Measurements from ENCODE around the gene SCAP. TPM values are rescaled to one million over a fixed set of nuclear protein-coding genes. Genes with fewer than 3 reads are reported as not detected.

Gene SCAP
- total RNA-seq, 1 experiment from 2014 or later = 67.6 TPM

GRCh38 chr3:47399016-47399415, 76.7 kb downstream of the SCAP start:
- BruUV-seq (replicated peaks) = no TSS peak
- no peak overlapping the region for H3K9ac ChIP-seq (ENCODE audit: low read length)
- ChIA-PET POLR2A (interaction anchor here (1.3 kb wide), 1 partner anchor 18 kb away, joined by 3 read pairs; the partner anchor contains the start of gene PTPN23), CTCF (no interaction called here), RAD21 (ENCODE audit: low non-redundant PET in 1 of 2, low total read pairs in 2 of 2, uncharacterized antibody in 2 of 2, unreplicated experiment in 2 of 2) (no interaction called here)
- peaks cover 8 to 12% of the 10 kb centered on the region in 2 experiments; a peak in 3 of 4 replicates for H3K4me1 ChIP-seq (ENCODE audit: control insufficient read depth in 1 of 2, insufficient read depth in 2 of 2, low read length in 2 of 2)
- TF ChIP-seq ATF3 (IDR thresholded peaks at IDR 0.05) (no peak), EZH2phosphoT487 (IDR thresholded peaks at IDR 0.05; ENCODE audit: borderline replicate concordance) (no peak), ZBTB33 (IDR thresholded peaks at IDR 0.05; ENCODE audit: extremely low read depth, insufficient replicate concordance, low read length) (no peak), ELF1 (IDR thresholded peaks at IDR 0.05; ENCODE audit: borderline replicate concordance, low read depth) (no peak), SP1 (IDR thresholded peaks at IDR 0.05; ENCODE audit: low read depth) (no peak), POLR2A (IDR thresholded peaks at IDR 0.05; ENCODE audit: borderline replicate concordance, extremely low read depth, insufficient read depth, insufficient read length) (no peak), ZFX (IDR thresholded peaks at IDR 0.05) (no peak), EGR1 (IDR thresholded peaks at IDR 0.05; ENCODE audit: low read depth) (no peak), CTCF (IDR thresholded peaks at IDR 0.05 in 2 of 3, conservative IDR thresholded peaks at IDR 0.05 in 1 of 3; ENCODE audit: borderline replicate concordance in 1 of 3, insufficient read depth in 1 of 3, low read depth in 2 of 3, low read length in 2 of 3) (no peak), YY1 (IDR thresholded peaks at IDR 0.05; ENCODE audit: extremely low read depth, insufficient replicate concordance, low read depth, low read length) (no peak), EZH2 (IDR thresholded peaks at IDR 0.05) (no peak), JUND (IDR thresholded peaks at IDR 0.05) (no peak), CBX3 (IDR thresholded peaks at IDR 0.05; ENCODE audit: low read depth) (no peak)
- H4K20me1 ChIP-seq (ENCODE audit: insufficient read depth) = peaks cover 9% of the 10 kb centered on the region; the same call in 1 of the 2 replicates
- peaks cover 0 to 3% of the 10 kb centered on the region in 2 experiments; a peak in 2 of 4 replicates for H3K36me3 ChIP-seq (ENCODE audit: control insufficient read depth in 1 of 2, insufficient read depth in 2 of 2, low read length in 2 of 2)
- no peaks in the 10 kb centered on the region for H3K27me3 ChIP-seq (ENCODE audit: insufficient read depth, low read length)
- H3K9me2 ChIP-seq (ENCODE audit: insufficient read depth) = no peaks in the 10 kb centered on the region
- peaks cover 57% of the 10 kb centered on the region for H3K79me2 ChIP-seq (ENCODE audit: insufficient read depth, low read length)
- no peak overlapping the region for H3K4me2 ChIP-seq (ENCODE audit: low read length)
- H3K9me3 ChIP-seq (ENCODE audit: control insufficient read depth in 1 of 2, insufficient read depth in 1 of 2, low read depth in 1 of 2, low read length in 2 of 2) = no peaks in the 10 kb centered on the region
- H3K27ac ChIP-seq (ENCODE audit: low read depth, low read length) = no peak overlapping the region
- no peak overlapping the region for H3K4me3 ChIP-seq (replicated peaks in 1 of 2; ENCODE audit: low read depth in 1 of 2, low read length in 2 of 2)
- ATAC-seq (no peak), DNase-seq (ENCODE audit: low read depth, low spot score) (no peak)
- intact Hi-C loops (cut with micrococcal nuclease) = no loop called here
- no peak overlapping the region for H2AFZ ChIP-seq (ENCODE audit: low read depth, low read length, poor library complexity, severe bottlenecking)

Data from HCT116 (cell line).